IMR-90 (cell line): ENCODE data around the gene CELSR1.

ENCODE experiments used
- CHD1 ChIP-seq: IDR thresholded peaks from 2 replicates; pipeline ENCODE4 v1.6.1; 2012; ENCODE audit warnings: low read depth, low read length, improper control_type of control experiment
- CTCF ChIP-seq: conservative IDR thresholded peaks from 2 replicates; pipeline ENCODE4 v1.5.1; 2012; ENCODE audit warnings: mild to moderate bottlenecking, low read depth, low read length, improper control_type of control experiment
- MAFK ChIP-seq: IDR thresholded peaks from 2 replicates; pipeline ENCODE4 v1.6.1; 2012; ENCODE audit warnings: low read depth, low read length, improper control_type of control experiment
- MAZ ChIP-seq: IDR thresholded peaks from 2 replicates; pipeline ENCODE4 v1.6.1; 2012; ENCODE audit warnings: low read depth, mild to moderate bottlenecking, low read length, improper control_type of control experiment, moderate library complexity, borderline replicate concordance
- MXI1 ChIP-seq: IDR thresholded peaks from 2 replicates; pipeline ENCODE4 v1.6.1; 2012; ENCODE audit warnings: low read depth, mild to moderate bottlenecking, low read length, moderate library complexity, borderline replicate concordance
- POLR2A ChIP-seq: IDR thresholded peaks from 2 replicates; pipeline ENCODE4 v1.6.1; 2012; ENCODE audit warnings: mild to moderate bottlenecking, low read depth, low read length
- RCOR1 ChIP-seq: IDR thresholded peaks from 2 replicates; pipeline ENCODE4 v1.6.1; 2012; ENCODE audit warnings: mild to moderate bottlenecking, low read length, improper control_type of control experiment; ENCODE audit not compliant: insufficient replicate concordance
- SMC3 ChIP-seq: fragments of 150-350 bp; IDR thresholded peaks from 2 replicates; pipeline ENCODE4 v1.6.1; 2016; ENCODE audit warnings: low read depth, mild to moderate bottlenecking, antibody characterized with exemption, low read length, moderate library complexity

GRCh38 chr22:46414704-46415103, 122.7 kb downstream of the CELSR1 start:
- TF ChIP-seq RCOR1 = no peak
- TF ChIP-seq POLR2A = no peak
- TF ChIP-seq MAZ = no peak
- no peak for TF ChIP-seq SMC3
- no peak for TF ChIP-seq MAFK
- no peak for TF ChIP-seq CTCF
- TF ChIP-seq CHD1 = no peak
- TF ChIP-seq MXI1 = no peak
